HG02759 (cell line): ENCODE data around the gene TMEM132D.

Experiments
- ATAC-seq: cut with Tn5 transposase; IDR thresholded peaks from one replicate; pipeline ENCODE4 v1.9.1; 2021; ENCODE audit warnings: mild to moderate bottlenecking, moderate library complexity; ENCODE audit not compliant: unreplicated experiment

TMEM132D gene

GRCh38 chr12:129279771-129280170 lies 624.1 kb downstream of the TMEM132D start:
- no peak for ATAC-seq

GRCh38 chr12:129276361-129277060 lies 627.3 kb downstream of the TMEM132D start:
- ATAC-seq, result no peak

GRCh38 chr12:129269756-129270495 lies 633.9 kb downstream of the TMEM132D start:
- no peak for ATAC-seq

GRCh38 chr12:129258781-129259318 lies 645.0 kb downstream of the TMEM132D start:
- no peak for ATAC-seq

- no peak for ATAC-seq
Measured at GRCh38 chr12:129257524-129257923, 646.3 kb downstream of the TMEM132D start.

DNA sequence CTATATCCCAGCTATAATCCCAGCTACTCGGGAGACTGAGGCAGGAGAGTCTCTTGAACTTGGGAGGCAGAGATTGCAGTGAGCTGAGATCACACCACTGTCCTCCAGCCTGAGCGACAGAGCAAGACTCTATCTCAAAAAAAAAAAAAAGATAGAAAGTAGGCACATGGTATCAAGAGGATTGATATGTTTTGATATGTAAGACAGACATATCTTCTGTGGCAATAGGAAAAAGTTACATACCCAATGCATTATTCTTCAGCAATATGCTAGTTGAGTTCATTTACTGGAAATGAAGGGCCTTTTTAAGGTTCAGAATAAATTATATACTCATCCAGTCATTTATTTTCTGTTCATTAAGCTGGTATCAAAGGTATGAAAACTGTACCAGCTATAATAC lies 657.2 kb downstream of the TMEM132D start:
- no peak for ATAC-seq

DNA sequence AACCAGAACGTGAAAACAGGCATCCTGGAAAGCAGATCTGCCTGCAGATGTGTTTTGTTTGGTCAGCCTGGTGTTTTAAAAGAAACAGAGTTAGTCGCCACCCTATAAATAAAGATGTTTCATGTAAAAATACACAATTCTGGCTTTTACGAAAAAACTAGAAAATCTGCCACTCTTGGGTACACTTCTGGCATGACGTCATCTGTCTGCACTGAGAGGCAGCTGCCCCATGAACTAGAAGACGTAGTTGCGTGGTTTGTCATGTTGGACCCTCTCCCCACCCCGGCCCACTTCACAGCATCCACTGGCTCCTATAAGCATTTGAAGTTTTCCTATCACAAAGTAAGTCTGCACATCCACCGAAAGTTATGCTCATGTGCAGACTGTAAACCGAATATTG lies 658.1 kb downstream of the TMEM132D start:
- no peak for ATAC-seq

DNA sequence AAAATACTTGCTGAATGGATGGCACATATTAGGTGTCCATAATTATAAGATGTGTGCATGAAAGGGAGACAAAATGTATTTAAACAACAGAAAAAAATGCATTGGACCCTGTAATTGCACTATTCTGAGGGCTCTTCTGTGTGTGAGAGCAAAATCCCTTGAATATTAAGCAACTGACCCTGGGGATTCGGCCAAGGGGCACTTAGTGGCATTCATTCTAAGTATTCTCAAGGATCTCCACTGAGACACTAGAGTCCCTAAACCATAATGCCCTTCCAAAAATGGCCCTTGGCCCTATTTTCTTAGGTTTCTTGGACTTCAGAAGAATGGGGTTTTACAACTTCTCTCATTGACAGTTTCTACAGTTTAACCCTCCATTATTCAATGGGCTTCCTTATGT lies 662.0 kb downstream of the TMEM132D start:
- no peak for ATAC-seq

GRCh38 chr12:129237881-129238280 lies 665.9 kb downstream of the TMEM132D start:
- ATAC-seq, result no peak

DNA sequence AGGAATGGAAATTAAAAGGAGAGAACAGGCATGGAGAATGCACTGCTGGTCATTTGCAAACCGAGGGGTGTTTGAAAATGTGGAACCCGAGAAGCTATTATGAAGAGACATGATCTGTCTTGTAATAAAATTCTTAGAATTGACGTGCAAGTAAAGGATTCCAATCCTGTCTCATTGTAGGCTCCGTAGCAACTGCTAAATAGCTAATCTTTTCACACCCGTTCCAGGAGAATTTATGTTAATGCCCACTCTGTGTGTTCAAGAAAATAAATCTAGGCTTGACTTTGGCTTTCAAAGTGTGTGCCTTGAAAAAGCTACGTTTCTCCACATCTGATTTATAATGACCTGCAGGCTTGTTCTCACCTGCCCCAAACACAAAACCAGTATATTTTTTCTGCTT lies 669.6 kb downstream of the TMEM132D start:
- ATAC-seq, result no peak

DNA sequence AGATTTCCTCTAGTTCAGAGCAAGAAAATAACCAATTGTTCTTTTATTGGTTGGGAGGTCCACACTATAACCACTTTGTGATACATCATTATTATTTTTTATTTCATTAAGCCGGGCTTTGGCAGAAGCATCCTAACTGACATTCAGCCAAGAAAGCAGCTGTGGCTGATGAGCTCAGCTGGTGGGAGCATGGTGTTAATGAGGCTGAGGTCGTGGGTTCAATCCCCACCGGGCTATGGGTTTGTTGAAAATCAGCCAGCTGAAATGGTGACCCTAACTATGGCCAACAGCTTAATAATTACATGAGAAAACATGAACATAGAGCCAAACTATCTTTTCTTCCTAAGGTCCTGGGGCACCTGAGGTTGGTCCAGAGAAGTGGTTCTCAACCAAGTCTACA lies 672.3 kb downstream of the TMEM132D start:
- ATAC-seq, result no peak

GRCh38 chr12:129230995-129231394 lies 672.8 kb downstream of the TMEM132D start:
- ATAC-seq, result no peak

DNA sequence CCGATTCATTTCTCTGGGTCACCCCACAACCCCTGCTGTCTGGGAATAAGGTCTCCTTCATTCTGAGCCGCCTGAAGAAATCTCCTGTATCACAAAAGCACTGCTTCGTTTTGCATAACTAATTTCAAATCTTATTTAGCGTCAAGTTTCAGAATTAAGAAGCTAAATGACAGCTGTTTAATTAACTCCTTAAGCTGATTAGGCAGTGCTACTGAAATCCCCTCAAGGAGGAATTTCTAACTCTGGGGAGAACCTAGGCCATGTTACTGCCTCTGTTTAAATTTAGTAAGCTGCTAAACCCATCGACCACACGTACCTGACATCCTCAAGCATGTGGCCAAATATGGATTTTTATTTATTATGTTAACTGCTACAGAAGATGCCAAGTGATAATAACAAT lies 677.0 kb downstream of the TMEM132D start:
- ATAC-seq, result no peak

GRCh38 chr12:129226005-129226404 lies 677.8 kb downstream of the TMEM132D start:
- no peak for ATAC-seq

- no peak for ATAC-seq
Measured at GRCh38 chr12:129215556-129215955, 688.3 kb downstream of the TMEM132D start.

DNA sequence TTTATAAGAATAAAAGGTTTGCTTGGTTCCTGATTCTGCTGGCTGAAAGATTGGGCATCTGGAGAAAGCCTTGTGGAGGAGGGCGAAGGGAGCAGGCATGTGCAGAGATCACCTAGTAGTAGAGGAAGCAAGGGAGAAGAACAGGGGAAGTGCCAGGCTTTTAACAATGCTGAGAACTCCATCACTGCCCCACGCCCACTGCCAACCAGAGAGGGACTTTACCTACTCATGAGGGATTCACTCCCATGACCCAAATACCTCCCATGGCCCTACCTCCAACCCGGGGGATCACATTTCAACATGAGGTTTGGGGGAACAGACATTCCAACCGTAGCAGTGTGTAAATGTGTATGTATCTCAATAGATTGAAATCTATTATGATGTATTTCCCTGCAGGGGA lies 690.3 kb downstream of the TMEM132D start:
- ATAC-seq, result no peak

- no peak for ATAC-seq
Measured at GRCh38 chr12:129211862-129212630, 691.8 kb downstream of the TMEM132D start.

DNA sequence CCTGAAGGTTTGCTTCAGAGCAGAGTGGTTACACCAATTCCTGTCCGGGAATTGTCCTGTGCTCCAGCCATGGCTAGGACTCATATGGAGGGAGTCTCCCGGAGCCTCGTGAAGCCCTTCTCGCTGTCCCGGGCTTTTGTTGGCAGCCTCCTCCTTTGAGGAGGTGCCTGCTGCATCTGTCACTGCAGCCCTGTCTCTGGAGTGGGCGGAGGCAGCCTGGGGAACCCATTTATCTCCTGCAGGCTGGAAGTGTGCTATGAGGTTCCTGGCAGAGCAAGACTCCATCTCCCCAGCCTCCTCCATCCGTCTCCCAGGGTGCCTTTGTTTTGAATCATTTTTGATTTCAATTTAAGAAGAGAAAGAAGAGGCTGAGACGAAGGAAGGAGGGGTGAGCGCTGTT lies 695.3 kb downstream of the TMEM132D start:
- no peak for ATAC-seq

- ATAC-seq, result no peak
Measured at GRCh38 chr12:129207084-129207483, 696.7 kb downstream of the TMEM132D start.

DNA sequence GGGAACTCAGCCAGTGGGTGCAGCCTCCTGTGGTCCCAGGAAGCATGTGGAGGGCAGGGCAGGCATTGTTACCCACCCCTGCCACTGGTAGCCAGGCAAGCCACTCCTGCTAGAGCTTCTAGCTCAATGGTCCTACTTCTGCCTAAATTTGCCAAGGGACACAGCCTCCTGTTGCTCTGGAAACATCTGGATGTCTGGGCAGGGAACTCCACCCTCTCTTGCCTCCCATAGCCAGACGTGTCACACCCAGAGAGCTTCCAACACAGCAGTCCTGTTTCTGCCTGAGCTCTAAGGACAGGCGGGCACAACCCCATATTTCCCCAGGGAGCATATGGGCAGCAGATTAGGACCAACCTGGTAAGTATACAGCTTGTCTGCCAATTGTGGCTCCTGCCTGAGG lies 700.4 kb downstream of the TMEM132D start:
- no peak for ATAC-seq

DNA sequence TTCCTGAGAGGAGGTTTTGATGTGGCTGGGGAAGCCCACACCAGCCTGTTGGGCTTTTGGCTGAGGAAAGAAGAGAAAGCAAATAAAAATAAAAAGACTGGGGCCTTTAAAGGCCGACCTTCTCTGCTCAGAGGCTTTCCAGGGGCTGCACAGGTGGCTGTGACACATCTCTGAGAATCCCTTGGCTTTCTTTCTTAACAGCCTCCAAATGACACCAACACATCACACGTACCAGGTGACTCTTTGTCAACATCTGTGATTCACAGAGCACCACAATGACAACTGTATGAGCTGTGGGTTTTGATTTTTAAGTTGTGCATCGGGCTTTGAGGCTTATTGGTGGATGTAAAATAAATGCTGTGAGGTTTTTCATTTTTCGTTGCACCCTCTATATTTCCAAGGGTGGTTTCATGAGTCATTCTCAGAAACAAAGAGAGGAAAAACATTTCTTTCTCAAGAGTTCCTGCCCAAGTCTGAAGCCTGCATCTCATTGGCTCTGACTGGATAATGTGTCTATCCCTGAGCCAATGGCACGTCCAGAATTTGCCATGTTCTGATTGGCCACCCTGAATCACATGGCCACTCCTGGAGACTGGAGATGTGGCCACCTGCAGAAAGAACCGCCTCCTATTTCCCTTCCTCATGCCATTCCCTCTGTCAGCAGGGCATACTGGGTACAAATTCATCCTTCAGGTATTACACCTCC lies 701.6 kb downstream of the TMEM132D start:
- ATAC-seq, result no peak
